K562 (cell line): Measurements from ENCODE around the gene PPP1CA. TPM values are rescaled to one million over a fixed set of nuclear protein-coding genes. Genes with fewer than 3 reads are reported as not detected.

Source experiments
- CC2D1A ChIP-seq: fragments of 450-650 bp; IDR thresholded peaks from 2 replicates; pipeline ENCODE4 v1.6.1; 2017; ENCODE audit warnings: mild to moderate bottlenecking
- CCAR2 ChIP-seq: fragments of 200-400 bp; formaldehyde crosslinking; IDR thresholded peaks from 2 replicates; pipeline ENCODE4 v1.6.1; 2017; ENCODE audit warnings: mild to moderate bottlenecking, low read depth, low read length
- GATA2 ChIP-seq: sonication (generic); formaldehyde crosslinking; IDR thresholded peaks from 2 replicates; pipeline ENCODE4 v1.4.0; 2020; ENCODE audit warnings: mild to moderate bottlenecking, missing genetic modification reagents
- HEY1 ChIP-seq: fragments of 250-450 bp; sonication (Bioruptor Pico); IDR thresholded peaks from 2 replicates; pipeline ENCODE4 v1.5.0; 2020; ENCODE audit warnings: mild to moderate bottlenecking, moderate library complexity, borderline replicate concordance
- ILF3 ChIP-seq: fragments of 450-650 bp; IDR thresholded peaks from 2 replicates; pipeline ENCODE4 v1.6.1; 2018; ENCODE audit warnings: antibody characterized with exemption, mild to moderate bottlenecking, moderate library complexity, borderline replicate concordance
- LEF1 ChIP-seq: fragments of 450-650 bp; IDR thresholded peaks from 2 replicates; pipeline ENCODE4 v1.6.1; 2016; ENCODE audit warnings: mild to moderate bottlenecking
- MEIS2 ChIP-seq: fragments of 450-650 bp; IDR thresholded peaks from 2 replicates; pipeline ENCODE4 v1.6.1; 2014; ENCODE audit warnings: mild to moderate bottlenecking; ENCODE audit not compliant: partially characterized antibody
- MTA1 ChIP-seq: fragments of 450-650 bp; IDR thresholded peaks from 2 replicates; pipeline ENCODE4 v1.6.1; 2017; ENCODE audit warnings: borderline replicate concordance
- POLR2H ChIP-seq: IDR thresholded peaks from 2 replicates; pipeline ENCODE4 v1.6.1; 2016; ENCODE audit warnings: missing genetic modification characterization, low read depth, mild to moderate bottlenecking, control low read depth, missing compliant biosample characterization, moderate library complexity
- PRPF4 ChIP-seq: fragments of 200-400 bp; formaldehyde crosslinking; IDR thresholded peaks from one replicate; pipeline ENCODE4 v1.6.1; 2017; ENCODE audit warnings: low read length, low read depth, mild to moderate bottlenecking; ENCODE audit not compliant: insufficient read depth, poor library complexity, severe bottlenecking
- RNF2 ChIP-seq: sonication (generic); IDR thresholded peaks from 2 replicates; pipeline ENCODE4 v1.6.1; 2016
- SMAD2 ChIP-seq: fragments of 150-350 bp; IDR thresholded peaks from 2 replicates; pipeline ENCODE4 v1.6.1; 2014; ENCODE audit warnings: low read depth, mild to moderate bottlenecking, low read length
- SNRNP70 ChIP-seq: fragments of 200-400 bp; formaldehyde crosslinking; optimal IDR thresholded peaks from 2 replicates; pipeline ENCODE3; 2017; ENCODE audit warnings: low read depth, low read length
- SUPT5H ChIP-seq: fragments of 450-650 bp; IDR thresholded peaks from 2 replicates; pipeline ENCODE4 v1.6.1; 2016
- TAF9B ChIP-seq: fragments of 450-650 bp; IDR thresholded peaks from 2 replicates; pipeline ENCODE4 v1.6.1; 2018; ENCODE audit warnings: mild to moderate bottlenecking; ENCODE audit not compliant: partially characterized antibody
- TRIM28 ChIP-seq: fragments of 450-650 bp; IDR thresholded peaks from 2 replicates; pipeline ENCODE4 v1.6.1; 2017
- ZKSCAN1 ChIP-seq: fragments of 150-350 bp; IDR thresholded peaks from 2 replicates; pipeline ENCODE4 v1.6.1; 2016; ENCODE audit warnings: low read depth, low read length
- ZNF282 ChIP-seq: sonication (generic); formaldehyde crosslinking; IDR thresholded peaks from 2 replicates; pipeline ENCODE4 v1.8.1; 2023; ENCODE audit warnings: missing genetic modification reagents
- ZNF445 ChIP-seq: fragments of 250-450 bp; sonication (Bioruptor Pico); IDR thresholded peaks from 2 replicates; pipeline ENCODE4 v1.4.0; 2020; ENCODE audit warnings: low read depth, mild to moderate bottlenecking, moderate library complexity
- polyA plus RNA-seq, 8 experiments: library from polyadenylated mRNA; depleted of rRNA in 4 of 8; stranded (reverse) in 5 of 8; unstranded in 3 of 8; fragments of >200 nt; fragmentation: Nextera tagmentation in 2 of 8; fragmentation: Illumina TruSeq in 1 of 8; extraction: Ambion mirVana in 2 of 8; extraction: Trizol in 1 of 8; gene quantifications; 2 replicates each; pipeline versions ENCODE4 v1.2.1 to v1.2.3, GENCODE V29; 2011 to 2014; ENCODE audit warnings: inconsistent platforms in 1 of 8, missing spikeins in 1 of 8
- total RNA-seq, 7 experiments: library from RNA; depleted of rRNA in 6 of 7; stranded (reverse); fragments of >200 nt in 6 of 7; fragmentation: Illumina TruSeq in 2 of 7; extraction: Trizol in 2 of 7; gene quantifications; 2 replicates each; pipeline versions ENCODE4 v1.2.1 to v1.2.3, GENCODE V29; 2011 to 2021; ENCODE audit warnings: low replicate concordance in 1 of 7
- TF ChIP-seq, protein P1 (sequence below), 2 experiments: IDR thresholded peaks; 2 replicates each; pipeline ENCODE4 v1.6.1; 2011; ENCODE audit warnings: borderline replicate concordance in 1 of 2, control low read depth in 1 of 2, low read depth in 1 of 2, low read length in 1 of 2, mild to moderate bottlenecking in 1 of 2, mixed read lengths in 1 of 2, moderate library complexity in 1 of 2; ENCODE audit not compliant: insufficient read depth in 1 of 2, insufficient read length in 1 of 2, poor library complexity in 1 of 2, severe bottlenecking in 1 of 2; ENCODE audit errors: extremely low read depth in 1 of 2
- TF ChIP-seq, protein P2 (sequence below): IDR thresholded peaks from 2 replicates; pipeline ENCODE4 v1.6.1; 2011; ENCODE audit warnings: borderline replicate concordance, low read depth, mild to moderate bottlenecking, moderate library complexity, low read length; ENCODE audit not compliant: insufficient read depth, poor library complexity, severe bottlenecking
- TF ChIP-seq, protein P3 (sequence below), 2 experiments: fragments of 250-450 bp in 1 of 2; fragments of 450-650 bp in 1 of 2; sonication (Bioruptor Pico) in 1 of 2; IDR thresholded peaks; 2 replicates each; pipeline versions ENCODE4 v1.6.1 to v1.8.0; 2016 to 2021; ENCODE audit warnings: mild to moderate bottlenecking in 2 of 2, moderate library complexity in 2 of 2, missing compliant biosample characterization in 1 of 2, missing genetic modification characterization in 1 of 2
- TF ChIP-seq, protein P4 (sequence below): sonication (generic); formaldehyde crosslinking; IDR thresholded peaks from 2 replicates; pipeline ENCODE4 v1.8.1; 2022; ENCODE audit warnings: missing genetic modification reagents

Gene PPP1CA
- total and polyA plus RNA-seq, 9 of the 15 experiments (the other 6 are each of a cell fraction or from before 2014, with no cell fraction given), result 18.2 to 242 (median 188) TPM

DNA sequence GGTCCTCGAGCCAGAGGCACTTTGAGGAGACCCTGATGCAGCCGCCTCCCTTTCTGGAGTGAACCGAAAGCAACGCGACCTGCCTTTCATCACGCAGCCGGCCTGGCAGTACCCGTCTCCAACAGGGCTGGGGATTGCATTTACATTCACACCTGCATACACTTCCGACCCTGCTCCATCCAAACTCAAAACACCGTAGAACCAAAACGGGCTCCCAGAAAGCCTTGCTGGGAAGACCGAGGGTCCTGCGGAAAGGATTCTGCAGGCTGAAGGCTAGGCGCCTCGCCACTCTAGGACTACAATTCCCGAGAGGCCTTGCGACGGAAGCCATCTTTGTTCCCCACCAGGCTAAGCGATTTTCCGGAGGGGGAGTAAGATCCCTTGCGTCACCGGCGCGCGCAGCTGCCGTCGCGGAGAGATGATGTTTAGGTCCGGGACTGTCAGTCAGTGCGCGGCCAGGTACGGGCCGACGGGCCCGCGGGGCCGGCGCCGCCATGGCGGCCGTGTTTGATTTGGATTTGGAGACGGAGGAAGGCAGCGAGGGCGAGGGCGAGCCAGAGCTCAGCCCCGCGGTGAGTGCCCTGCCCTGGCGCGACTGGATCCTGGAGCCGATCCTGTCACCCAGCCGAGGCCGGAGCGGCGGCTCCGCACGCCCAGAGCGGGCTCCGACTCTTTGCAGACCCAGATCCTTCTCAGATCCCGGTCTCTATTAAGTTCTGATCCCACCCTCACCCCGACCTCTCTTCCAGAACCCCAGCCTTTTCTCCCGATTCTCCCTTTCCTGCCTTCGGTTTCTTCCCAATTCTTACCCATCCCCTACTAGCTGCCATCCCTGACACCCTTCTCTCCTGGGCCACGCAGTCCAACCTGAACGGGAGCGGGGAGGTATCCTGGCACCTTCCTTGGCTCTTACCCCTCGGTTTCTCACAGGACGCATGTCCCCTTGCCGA lies 26.7 kb upstream of the PPP1CA start, which contains the start of gene RPS6KB2 (continued):
- TF ChIP-seq TAF9B (no peak), TRIM28 (no peak), PRPF4 (no peak), HEY1 (CRISPR knock-in tag) (no peak), ZKSCAN1 (peak; percentile 38; the same call in 1 of the 2 replicates), CCAR2 (no peak), MEIS2 (peak; percentile 78), SNRNP70 (no peak), GATA2 (CRISPR knock-in tag) (no peak), RNF2 (no peak), ILF3 (no peak), CC2D1A (no peak), SUPT5H (peak; percentile 90), ZNF282 (0 out of 2 replicates have a peak, but pooled peaks have one; percentile 20), POLR2H (no peak), SMAD2 (no peak), ZNF445 (CRISPR knock-in tag) (no peak), LEF1 (no peak), MTA1 (peak; percentile 100)
- TF ChIP-seq, protein P1, sequence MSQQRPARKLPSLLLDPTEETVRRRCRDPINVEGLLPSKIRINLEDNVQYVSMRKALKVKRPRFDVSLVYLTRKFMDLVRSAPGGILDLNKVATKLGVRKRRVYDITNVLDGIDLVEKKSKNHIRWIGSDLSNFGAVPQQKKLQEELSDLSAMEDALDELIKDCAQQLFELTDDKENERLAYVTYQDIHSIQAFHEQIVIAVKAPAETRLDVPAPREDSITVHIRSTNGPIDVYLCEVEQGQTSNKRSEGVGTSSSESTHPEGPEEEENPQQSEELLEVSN (IDR thresholded peaks at IDR 0.05; ENCODE audit: borderline replicate concordance in 1 of 2, extremely low read depth in 1 of 2, insufficient read depth in 1 of 2, insufficient read length in 1 of 2, low read depth in 1 of 2, low read length in 1 of 2, poor library complexity in 1 of 2, severe bottlenecking in 1 of 2), result peak in 1 of 2 experiments; percentile 4
- TF ChIP-seq, protein P2, sequence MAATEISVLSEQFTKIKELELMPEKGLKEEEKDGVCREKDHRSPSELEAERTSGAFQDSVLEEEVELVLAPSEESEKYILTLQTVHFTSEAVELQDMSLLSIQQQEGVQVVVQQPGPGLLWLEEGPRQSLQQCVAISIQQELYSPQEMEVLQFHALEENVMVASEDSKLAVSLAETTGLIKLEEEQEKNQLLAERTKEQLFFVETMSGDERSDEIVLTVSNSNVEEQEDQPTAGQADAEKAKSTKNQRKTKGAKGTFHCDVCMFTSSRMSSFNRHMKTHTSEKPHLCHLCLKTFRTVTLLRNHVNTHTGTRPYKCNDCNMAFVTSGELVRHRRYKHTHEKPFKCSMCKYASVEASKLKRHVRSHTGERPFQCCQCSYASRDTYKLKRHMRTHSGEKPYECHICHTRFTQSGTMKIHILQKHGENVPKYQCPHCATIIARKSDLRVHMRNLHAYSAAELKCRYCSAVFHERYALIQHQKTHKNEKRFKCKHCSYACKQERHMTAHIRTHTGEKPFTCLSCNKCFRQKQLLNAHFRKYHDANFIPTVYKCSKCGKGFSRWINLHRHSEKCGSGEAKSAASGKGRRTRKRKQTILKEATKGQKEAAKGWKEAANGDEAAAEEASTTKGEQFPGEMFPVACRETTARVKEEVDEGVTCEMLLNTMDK, result peak; percentile 1
- TF ChIP-seq, protein P3, sequence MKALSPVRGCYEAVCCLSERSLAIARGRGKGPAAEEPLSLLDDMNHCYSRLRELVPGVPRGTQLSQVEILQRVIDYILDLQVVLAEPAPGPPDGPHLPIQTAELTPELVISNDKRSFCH (CRISPR knock-in tag; IDR thresholded peaks at IDR 0.05), result no peak
- TF ChIP-seq, protein P3 (tag; IDR thresholded peaks at IDR 0.05), result no peak
- TF ChIP-seq, protein P4, sequence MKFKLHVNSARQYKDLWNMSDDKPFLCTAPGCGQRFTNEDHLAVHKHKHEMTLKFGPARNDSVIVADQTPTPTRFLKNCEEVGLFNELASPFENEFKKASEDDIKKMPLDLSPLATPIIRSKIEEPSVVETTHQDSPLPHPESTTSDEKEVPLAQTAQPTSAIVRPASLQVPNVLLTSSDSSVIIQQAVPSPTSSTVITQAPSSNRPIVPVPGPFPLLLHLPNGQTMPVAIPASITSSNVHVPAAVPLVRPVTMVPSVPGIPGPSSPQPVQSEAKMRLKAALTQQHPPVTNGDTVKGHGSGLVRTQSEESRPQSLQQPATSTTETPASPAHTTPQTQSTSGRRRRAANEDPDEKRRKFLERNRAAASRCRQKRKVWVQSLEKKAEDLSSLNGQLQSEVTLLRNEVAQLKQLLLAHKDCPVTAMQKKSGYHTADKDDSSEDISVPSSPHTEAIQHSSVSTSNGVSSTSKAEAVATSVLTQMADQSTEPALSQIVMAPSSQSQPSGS (CRISPR knock-in tag), result no peak
